HK-2 (cell line): ENCODE measurements around the gene RERE.

ENCODE experiments used
- DNase-seq: peaks from one replicate; pipeline ENCODE4 v3.0.0-alpha.2; 2018; ENCODE audit not compliant: unreplicated experiment

Gene RERE

GRCh38 chr1:8689431-8690252 lies 127.8 kb downstream of the RERE start:
- no peak for DNase-seq

- no peak for DNase-seq
These were observed 129.9 kb downstream of the RERE start for GRCh38 chr1:8687538-8687937.

DNA sequence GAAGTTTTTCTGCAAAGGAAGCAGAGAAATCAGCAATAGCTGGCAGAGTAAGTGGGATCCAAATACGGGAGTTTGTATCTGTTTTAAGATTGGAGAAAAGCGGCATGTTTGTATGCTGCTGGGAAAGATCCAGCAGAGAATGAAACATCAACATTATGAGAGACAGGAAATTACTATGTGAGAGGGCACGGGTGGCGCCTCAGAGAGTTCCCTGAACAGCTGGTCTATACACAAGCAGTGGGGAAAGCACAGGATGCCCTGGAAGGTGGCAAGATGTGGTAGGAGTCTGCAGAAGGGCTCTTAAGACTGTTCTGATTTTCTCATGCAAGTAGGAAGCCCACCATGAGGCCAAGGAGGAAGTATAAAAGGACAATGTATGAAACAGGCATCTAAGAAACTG lies 130.4 kb downstream of the RERE start:
- no peak for DNase-seq

- no peak for DNase-seq
These were observed 132.0 kb downstream of the RERE start for GRCh38 chr1:8685463-8685862.

GRCh38 chr1:8684590-8684989 lies 132.8 kb downstream of the RERE start:
- no peak for DNase-seq

DNA sequence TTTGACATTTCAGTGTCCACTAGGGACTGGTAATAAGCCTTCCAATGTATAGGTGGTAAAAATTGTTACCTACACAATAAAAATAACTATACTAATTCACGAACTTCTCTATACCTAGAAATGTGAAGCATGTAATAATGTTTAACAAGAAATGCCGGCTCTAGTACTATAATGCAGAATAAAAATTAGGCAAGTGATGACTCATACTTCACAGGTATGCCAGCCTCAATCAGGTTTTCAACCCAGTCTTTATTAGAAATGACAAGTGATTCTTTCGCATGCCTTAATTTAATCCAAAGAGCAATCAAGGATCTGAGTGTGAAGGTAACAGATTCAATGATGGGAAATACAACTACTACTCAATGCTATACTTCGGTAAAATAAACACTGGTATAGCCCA lies 134.9 kb downstream of the RERE start:
- no peak for DNase-seq

DNA sequence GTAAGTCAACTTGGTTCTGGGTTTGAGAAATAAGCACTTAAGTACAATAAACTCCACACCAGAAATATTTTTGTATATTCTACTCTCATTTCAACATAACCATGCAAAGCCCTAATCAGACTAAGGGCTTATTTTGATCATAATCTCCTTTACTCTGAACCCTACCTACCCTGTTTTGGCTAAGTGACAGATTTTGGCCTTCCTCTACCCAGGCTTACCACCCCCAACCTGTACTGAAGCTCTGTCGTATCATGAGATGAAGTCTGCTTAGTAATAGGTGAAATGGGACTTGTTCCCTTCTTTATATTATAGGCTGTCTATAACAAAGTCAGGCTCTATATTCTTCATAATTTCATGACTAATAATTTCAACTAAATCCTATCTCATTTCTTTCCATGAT lies 135.5 kb downstream of the RERE start:
- DNase-seq: no peak

DNA sequence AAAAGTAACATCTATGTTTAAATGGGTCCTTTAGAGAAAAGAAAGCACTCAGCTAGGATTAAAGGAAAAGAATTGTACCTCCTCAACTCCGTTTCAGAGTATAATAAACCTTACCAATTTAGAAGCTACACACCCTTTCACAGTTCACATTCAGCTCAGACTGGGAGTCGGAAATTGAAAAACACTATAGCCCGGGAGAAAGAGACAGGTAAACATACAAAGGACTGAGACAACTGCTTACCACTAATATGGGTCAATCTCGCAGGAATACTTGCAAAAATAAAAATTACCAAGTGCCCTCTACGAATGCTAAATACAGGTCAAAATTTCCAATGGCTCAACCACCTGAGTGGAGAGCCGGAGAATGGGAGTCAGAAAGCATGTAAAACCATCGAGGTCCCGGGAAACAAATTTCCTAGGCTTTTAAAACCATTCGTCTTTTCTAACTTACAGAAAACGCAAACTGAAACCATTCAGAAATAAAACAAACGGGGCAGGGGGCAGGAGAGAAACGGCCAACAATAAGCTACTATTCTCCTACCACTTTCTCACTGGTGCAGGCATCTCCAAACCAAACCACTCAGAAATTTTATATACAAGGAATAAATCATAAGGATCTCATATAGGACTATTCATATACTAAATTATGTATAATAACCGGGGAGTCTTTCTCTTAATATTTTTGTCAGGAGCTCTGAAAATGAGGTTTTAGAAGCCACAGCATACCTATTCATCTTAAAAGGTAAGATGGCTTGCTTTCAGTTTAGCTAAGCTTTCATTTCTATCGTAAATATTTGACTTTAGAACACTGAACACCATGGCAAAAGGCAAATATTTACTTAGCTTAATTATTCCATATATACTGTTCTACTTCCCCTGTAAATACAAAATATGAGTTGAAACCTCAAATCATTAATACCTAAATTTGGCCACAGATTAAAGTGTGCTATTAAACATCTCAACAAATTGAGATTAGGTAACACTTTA lies 136.5 kb downstream of the RERE start:
- DNase-seq: no peak

DNA sequence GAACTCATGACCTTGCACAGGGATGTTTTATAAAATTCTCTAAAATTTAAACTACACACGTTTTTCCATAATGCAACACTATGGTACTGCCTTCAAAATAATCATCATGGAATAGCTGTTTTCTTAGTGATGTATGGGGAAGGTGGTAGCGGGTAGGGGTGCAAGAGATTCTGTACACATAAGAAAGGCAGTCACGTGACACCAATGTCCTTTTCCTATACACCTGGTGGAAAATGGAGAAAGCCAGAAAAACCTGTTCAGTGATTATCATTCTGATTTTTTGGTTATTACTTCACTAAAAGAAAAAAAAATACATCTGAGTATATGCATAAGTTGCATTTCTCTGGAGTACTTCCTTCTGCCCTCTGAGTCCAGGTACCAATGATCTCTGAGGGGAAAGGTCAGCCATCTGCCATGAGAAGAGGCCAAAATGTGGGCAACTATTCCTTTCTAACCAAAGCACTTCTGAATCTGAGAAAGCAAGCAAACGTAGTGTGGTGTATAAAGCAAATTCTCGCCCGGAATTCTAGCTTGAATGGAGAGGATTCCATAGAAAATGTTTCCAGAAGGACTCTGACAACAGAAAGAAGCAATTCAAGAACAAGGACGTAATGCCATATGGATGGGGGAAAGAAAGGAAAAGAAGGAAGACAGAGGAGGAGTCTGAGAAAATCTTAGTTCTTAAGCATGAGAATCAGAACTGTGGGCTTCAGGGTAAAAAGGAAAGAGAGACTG lies 137.3 kb downstream of the RERE start:
- DNase-seq: no peak

GRCh38 chr1:8679395-8679800 lies 138.0 kb downstream of the RERE start:
- DNase-seq: no peak

DNA sequence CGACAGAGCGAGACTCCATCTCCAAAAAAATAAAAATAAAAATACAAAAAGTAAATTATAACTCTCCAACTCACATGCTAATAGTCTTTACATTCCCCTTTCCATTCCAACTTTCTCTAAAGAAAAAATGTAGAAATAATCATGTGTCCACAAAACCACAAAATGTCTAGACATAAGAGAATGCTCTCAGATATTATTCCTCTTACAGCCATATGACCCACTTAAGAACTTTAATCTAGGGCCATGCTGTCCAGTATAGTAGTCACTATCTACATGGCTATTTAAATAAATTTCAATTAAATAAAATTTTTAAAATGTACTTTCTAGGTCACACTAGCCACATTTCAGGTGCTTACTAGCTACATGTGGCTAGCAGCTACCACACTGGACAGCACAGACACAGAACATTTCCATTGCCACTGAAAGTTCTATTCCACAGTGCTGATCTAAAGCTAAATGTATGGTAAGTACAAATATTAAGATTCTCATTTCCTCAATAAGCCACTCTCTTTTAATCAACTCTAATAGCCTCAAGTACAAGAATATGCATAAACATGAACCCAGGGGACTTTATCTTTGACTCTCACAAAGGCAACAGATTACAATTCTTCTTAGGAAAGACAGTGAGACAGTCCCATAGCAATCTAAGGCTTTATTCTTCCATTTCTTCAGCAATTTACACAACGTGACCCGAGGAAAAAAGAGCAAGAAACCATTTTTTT lies 138.6 kb downstream of the RERE start:
- no peak for DNase-seq

DNA sequence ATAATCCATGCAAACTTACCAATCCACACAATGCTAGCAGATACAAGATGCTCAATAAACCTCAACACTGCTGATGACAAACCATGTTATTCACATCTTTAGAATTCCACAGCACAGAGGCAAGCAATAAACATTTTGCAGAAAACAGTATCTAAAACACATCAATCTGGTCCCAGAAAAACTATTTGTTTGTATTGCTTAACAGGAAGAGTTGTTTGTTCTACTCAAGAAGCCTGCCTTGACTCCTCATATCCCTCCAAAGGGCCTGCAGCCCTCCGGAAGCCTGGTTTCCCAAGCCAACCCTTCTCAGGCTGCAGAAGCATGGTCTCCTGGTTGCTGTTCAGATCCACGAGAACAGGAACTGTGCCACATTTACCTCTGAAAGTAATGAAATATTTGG lies 139.7 kb downstream of the RERE start:
- DNase-seq: no peak

DNA sequence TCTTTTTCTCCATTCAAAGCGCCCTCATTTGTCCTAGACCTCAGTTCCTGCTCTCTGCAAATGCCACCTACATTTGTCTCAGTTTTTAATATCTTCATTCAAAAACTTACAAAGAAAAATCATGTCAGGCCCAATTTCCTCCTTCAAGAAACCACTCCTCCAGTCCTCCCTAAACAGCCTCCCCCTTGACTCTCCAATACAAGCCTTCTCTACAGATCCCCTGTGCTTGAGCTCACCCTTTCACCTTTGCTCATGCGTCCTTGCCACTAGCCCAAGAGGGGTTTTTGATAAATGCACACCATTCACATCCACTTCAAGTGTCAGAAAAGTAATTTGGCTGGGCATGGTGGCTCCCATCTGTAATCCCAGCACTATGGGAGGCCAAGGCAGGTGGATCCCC lies 140.6 kb downstream of the RERE start:
- DNase-seq: no peak

- DNase-seq: no peak
These were observed 141.4 kb downstream of the RERE start for GRCh38 chr1:8676072-8676471.

GRCh38 chr1:8674912-8675311 lies 142.5 kb downstream of the RERE start:
- no peak for DNase-seq

DNA sequence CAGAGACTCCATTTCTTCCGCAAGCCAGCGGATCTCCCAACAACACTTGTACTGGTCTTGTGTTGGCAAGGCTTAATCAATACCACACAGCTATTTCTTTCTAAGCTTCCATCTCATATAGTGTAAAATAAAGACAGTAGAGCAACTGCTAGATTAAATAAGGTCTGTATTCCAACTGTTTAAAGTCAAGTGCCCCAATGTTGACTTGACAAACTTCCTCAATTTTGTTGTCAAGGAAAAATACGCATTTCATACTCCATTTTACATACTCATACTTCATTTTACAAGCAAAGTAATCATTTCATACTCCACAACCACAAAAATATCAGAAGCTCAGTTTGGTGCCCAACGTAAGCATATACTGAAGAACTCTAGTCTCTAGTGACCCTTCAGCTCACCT lies 143.0 kb downstream of the RERE start:
- no peak for DNase-seq

GRCh38 chr1:8671306-8671917 lies 146.0 kb downstream of the RERE start:
- no peak for DNase-seq

- no peak for DNase-seq
These were observed 147.0 kb downstream of the RERE start for GRCh38 chr1:8670371-8670818.

DNA sequence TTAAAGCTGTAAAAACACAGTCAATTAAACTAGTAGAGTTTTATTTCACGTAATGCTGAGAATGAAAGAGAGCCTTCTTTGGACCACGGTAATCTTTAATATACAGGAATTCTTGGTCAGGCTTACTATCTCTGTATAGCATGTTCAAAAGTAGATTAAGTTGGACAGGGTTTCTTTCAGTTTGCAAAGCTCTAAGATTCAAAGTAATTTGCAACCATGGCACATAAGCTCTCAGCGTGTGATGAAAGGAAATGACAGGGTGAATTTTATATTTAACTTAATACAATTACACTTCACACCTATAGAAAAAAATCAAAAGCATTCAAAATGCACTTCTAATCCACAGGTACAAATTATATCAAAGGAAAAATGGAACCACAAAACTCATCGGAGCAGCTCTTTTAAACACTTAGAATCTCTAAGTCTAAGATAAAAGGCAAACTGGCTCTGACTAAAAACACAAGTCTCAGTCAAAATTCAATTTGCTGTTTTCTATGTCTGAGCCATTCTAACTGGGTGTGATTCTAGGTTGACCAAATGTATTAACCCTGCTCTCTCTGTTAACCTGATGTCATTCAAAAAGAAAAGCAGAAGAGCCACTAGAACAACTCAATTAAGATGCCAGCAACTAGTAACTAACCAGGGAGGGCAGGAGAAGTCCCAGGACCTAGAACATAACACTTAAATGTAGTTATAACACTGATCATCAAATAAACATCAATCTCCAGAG lies 147.7 kb downstream of the RERE start:
- no peak for DNase-seq

GRCh38 chr1:8667869-8668594 lies 149.4 kb downstream of the RERE start:
- DNase-seq: peak; percentile 29
